HG03175 (cell line): ENCODE measurements around the gene RNF130.

Source experiments
- ATAC-seq: cut with Tn5 transposase; IDR thresholded peaks from one replicate; pipeline ENCODE4 v1.9.1; 2021; ENCODE audit warnings: mild to moderate bottlenecking, moderate library complexity; ENCODE audit not compliant: unreplicated experiment

The RNF130 gene

DNA sequence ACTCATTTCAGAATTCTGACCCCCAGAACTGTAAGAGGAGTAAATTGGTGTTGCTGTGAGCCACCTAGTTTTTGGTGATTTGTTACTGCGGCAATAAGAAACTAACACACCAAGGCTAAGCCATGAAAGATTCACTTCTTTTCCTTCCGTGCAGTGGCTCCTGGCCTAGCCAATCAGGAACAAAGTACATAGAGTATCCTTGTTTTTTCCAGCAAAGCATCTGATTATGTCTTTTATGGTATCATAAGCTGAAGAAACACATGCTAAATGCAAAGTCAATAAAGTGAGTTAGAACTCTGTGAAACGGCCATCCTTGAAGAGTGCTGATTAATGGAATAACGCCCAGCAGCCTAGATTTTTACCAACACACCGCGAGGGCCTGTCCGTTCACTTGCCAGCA, 11.4 kb downstream of the RNF130 start:
- ATAC-seq: no peak

DNA sequence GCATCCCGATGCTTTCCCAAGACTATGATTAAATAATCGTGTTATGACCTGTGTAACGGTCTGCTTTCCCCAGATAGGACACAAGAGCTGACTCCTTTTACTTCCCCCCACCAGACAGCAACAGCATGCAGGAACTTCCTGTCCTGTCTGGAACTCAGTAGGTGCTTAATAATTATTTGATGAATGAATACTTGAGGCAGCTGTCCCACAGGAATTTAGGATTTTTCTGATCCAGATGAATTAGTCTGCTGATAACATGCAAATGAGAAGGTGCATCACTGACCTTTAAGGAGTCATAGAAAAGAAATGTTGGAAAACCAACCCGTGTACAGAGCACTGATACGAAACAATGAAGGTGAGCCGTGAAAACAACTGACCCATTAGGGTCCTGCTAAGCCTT, 12.2 kb downstream of the RNF130 start:
- no peak for ATAC-seq

DNA sequence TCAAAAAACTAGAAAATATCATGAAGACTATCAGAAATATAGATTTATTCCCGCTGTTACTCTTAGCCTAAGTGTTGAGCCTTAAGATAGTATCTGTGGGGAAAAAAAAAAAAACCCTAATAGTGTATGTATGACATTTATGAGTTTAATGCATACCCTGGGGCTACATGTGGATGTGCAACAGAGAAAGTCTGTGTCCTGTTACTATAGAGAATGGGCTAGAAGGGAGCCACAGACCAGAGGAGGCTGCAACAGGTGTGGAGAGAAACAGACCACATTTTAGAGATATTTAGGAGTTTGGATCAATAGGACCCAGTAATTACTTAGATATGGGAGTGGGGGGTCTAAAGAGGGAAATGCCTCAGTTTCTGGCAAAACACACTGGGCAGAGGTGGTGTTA, 15.4 kb downstream of the RNF130 start:
- ATAC-seq: no peak

GRCh38 chr5:180054226-180054625, 17.3 kb downstream of the RNF130 start:
- ATAC-seq: no peak

GRCh38 chr5:180053061-180053602, 18.4 kb downstream of the RNF130 start:
- no peak for ATAC-seq

- ATAC-seq: no peak
These were observed 19.2 kb downstream of the RNF130 start for GRCh38 chr5:180052211-180052818.

GRCh38 chr5:180050121-180050940, 21.2 kb downstream of the RNF130 start:
- ATAC-seq: no peak

DNA sequence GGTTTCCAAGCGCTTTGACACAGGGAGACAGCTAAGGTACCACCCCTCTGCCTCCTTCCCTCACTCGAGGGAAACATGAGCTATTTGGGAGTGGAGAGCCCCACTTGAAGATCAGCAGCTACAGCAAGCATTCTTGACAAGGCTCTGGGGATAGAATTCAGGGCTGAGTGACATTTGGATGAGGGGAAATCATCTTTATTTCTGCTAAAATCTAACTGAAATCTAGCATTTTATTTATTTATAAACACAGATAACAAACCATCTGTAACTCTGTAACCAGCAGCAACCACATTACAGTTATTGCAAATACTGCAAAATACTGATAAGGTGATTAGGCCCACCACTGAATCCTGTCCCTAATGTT, 22.4 kb downstream of the RNF130 start:
- ATAC-seq: no peak

DNA sequence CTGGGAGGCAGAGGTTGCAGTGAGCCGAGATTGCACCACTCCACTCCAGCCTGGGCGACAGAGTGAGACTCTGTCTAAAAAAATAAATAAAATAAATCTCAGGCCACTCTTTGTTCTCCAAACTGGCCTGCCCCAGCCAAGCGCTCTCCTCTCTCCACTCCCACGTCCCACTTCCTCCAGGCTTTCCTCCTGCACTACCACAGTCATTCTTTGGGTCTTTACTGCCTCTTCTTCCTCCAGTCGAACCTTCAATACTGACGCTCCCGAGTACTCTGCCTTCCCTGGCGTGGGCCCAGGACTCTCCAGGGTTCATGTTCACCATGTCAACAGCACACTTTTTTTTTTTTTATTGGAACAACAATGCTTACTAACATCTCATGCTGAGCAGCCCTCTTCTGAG, 23.9 kb downstream of the RNF130 start:
- no peak for ATAC-seq

DNA sequence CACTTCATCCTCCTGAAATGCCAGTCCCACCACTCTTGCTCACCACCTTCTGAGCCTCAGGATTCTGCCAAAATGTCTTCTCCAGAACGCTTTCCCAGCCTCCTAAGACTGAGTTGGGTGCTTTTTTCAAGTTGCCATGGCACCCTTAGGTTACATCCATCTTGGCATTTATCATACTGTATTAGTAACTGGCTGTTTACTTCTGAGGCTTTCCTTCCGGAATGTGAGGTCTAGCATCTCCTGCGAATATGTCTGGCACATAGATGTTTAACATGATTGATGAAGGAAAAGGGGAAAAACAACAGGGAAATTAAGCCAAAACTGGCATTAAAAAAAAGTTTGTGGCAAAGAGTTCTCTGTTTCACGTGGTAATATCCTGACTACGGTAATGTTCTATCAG, 24.9 kb downstream of the RNF130 start:
- ATAC-seq: no peak

DNA sequence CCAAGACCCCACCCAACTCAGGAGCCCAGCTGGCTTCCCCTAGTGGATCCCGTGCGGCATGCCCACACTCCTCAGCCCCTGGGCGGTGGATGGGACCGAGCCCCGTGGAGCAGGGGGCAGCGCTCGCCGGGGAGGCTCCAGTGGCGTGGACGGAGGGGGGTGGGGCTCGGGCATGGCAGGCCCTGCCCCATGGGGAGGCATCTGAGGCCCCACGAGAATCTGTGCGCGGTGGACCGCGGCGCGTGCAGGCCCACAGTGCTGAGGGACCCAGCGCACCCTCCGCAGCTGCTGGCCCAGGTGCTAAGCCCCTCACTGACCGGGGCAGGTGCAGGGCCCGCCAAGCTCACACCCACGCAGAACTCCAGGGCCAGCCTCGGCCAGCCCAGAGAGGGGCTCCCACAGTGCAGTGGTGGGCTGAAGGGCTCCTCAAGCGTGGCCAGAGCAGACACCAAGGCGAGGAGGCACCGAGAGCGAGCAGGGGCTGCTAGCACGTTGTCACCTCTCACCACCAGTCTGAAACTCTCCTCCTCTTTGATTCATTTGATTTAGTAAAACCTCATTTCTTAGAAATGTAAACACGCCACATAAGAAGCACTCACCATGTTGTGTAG, 25.6 kb downstream of the RNF130 start:
- no peak for ATAC-seq

- no peak for ATAC-seq
These were observed 28.2 kb downstream of the RNF130 start for GRCh38 chr5:180043377-180043776.

DNA sequence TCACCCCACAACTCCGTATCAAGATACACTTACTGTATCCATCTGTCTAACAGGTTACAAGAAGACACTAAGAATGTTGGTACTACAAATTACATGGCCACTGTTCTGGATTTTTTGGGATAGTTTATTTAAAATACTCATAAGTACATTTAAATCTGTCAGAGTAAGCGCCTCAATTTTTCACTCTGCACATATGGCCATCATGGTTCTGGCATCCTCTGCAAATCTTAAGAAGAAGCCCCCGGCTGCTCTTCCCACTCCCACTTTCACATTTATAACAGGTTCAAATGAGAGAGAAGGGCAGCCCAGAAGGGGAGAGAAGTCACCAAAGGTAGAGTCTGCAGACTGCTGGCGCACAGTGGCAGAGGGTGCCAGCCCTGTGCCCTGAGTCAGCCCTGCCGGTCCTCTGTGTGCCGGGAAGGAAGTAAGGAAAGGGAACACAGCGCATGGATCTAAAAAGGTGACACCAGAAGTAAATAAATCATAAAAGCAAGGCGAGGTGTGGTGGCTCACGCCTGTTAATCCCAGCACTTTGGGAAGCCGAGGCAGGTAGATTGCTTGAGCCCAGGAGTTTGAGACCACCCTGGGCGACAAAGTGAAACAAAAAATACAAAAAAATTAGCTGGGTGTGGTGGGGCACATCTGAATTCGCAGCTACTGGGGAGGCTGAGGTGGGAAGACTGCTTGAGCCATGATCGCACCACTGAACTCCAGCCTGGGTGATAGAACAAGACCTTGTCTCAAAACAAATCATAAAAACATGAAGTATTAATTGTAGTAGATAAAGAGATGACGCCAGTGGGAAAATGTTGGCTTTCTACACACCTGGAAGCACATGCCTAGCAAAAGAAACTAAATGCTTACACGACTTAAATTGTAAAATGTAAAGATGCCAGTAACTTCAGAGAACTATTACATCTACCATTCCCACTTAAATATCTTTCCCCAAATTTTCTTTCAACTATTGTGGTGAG, 30.0 kb downstream of the RNF130 start:
- no peak for ATAC-seq

DNA sequence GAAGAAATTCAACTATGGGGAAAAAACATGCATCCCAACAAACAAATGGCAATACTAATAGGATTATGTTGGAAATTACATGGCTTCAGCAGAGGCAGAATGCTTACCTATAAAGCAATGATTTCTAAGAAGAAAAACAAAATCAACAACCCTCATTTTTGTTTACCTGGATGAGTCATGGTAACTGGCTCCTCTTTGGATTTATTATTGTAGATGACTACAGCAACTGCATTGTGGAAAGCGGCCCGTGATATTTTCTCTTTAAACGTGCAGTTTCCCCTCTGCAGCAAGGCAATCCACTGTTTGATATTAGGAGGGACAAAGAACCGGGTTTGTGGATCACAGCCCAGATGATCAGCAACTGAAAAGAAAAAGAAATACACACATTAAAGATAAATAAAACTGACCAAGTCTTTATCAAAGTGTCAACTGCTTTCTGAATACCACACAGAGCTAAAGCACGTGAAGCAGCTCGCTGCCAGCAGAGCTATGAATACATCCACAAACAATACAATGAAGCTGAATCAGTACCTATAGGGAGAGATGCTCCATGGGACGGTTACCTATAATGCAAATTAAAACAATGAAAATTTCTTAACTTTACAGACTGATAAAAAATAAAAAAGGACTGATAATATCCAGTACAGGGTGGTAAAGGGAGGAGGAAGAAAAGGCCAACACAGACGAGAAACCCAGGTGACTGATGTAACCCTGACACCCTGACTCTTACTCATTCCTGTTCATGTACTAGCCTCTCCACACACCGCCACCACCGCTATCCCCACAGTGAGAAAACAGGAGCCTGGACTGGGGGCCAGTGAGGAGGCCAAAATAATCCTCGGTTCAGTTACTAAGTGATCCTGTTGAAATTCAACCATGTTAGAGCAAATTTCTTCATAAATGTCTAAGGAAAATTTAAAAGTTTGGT, 31.0 kb downstream of the RNF130 start:
- ATAC-seq: no peak

DNA sequence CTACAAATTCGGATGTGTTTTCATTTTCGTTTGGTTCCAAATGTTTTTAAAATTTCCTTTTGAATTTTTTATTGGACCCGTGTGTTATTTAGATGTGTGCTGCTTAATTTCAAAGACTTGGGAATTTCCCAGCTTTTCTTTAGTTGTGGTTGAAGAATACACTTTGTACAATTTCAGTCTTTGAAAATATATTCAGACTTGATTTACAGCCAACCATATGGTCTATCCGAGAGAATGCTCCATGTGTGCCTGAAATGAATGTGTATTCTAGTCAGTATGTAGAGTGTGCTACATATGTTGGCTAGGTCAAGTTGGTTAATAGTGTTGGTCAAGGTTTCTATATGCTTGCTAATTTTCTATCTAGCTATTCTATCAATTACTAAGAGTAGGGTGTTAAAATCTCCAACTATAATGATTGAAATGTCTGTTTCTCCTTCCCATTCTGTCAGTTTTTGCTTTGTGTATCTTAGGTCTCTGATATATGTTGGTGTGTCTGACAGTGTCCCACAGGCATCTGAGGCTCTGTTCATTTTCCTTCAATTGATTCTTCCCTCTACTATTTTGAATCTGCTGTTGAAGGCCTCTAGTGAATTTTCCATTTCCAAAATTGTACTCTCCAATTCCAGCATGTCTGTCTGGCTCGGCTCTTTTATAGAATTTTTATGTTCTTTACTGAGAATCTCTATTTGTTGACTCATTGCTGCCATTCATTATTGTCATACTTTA, 36.2 kb downstream of the RNF130 start:
- no peak for ATAC-seq

DNA sequence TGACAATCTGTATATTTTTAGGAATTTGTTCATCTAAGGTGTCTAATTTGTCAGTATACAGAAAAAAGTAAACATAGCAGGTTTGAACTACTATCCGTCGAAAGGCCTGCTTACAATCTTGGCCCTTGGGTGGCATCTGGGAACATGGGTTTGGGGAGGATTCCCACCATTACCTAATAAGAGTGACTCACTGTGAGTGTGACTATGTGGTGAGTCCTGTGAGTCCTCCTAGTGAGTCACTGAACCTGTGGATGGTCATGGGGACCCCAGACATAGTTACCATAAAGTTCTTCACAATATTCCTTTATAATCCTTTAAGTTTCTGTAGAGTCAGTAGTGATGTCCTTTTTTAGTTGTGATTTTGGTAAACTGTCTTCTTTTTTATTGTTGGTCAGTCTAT, 37.0 kb downstream of the RNF130 start:
- no peak for ATAC-seq

DNA sequence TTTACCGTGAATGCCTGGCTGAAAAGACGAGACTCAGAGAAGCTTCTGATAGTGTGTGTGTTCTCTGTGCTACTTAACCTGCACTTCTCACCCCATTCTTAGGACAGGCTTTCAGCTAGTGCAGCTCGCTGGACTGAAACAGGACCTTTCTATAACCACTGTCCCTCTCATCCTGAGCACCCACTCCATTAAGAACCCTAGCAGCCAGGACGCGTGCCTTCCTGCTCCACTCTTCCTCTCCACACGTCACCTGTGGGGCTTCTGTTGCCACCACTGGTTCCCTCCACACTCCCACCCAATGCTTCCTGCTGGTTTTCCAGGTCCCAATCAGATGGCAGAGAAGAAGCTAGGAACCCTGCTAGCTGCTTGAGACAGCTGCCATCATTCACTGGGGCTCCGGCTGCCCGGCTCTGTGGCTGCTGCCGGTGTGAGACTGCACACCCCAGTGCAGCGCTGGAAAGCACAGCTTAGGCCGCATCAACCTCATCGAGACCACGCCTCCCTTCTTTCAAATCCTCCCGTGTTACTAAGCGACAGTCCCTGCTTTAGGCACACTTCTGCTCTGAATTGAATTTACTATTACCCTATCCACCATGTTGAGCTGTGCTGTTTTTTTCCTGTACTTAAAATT, 44.0 kb downstream of the RNF130 start:
- no peak for ATAC-seq

GRCh38 chr5:180026734-180027458, 44.7 kb downstream of the RNF130 start:
- no peak for ATAC-seq
